ENCODE measurements around the gene CCDC85C.

Gene CCDC85C

DNA sequence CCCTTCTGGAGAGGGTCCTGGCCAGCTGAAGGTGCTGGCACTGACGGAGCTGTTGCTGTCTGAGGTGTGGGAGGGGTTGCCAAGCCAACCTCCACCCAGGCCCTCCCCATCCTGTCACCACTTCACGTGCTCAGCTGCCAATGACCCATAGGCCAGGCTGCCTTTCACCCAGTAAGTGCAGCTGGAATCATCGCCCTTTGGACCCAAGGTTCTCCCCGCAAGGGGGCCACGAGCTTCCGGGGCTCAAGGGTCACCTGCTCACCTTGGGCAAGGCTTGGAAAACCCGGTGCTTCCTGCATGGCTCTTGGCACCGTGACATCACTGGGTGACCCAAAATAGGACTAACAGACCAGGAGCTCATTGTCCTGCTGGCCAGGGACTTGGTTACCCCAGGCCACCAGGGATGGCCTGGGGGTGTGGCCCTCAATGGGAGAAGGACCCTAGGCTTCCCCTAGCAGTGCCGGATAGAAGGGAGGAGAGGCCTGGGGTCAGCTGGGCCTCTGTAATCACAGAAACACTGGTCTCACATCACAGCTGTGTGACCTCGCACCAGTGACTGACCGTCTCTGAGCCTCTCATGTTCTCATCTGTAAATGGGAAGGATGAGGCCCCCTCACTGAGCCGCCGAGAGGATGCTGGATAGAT lies 51.3 kb downstream of the CCDC85C start:
- DNase-seq = no peak

DNA sequence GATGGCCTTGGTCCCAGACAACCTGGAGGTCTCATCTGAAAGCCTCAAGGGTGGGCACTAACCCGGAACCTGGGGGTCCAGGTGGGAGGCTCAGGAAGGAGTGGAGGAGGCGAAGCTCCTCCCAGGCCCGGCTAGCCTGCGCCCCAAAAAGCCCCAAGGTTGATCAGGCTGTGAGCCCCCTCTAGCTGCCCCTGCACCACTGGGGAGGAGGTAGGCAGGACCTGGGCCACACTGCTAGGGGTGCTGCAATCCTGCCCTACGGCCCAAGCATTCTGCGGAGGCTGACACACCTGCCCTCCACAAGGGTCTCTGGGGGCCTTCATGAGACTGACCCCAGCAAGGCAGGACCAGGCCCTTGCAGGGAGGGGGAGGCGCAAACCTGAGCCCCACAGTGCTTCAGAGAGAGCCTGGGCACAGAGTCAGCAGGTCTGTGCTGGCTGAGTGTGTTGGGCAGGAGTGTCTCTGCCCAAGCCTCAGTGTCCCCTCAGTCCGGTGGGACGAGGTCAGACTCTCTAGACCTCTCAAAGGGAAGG lies 51.9 kb downstream of the CCDC85C start:
- DNase-seq = no peak

DNA sequence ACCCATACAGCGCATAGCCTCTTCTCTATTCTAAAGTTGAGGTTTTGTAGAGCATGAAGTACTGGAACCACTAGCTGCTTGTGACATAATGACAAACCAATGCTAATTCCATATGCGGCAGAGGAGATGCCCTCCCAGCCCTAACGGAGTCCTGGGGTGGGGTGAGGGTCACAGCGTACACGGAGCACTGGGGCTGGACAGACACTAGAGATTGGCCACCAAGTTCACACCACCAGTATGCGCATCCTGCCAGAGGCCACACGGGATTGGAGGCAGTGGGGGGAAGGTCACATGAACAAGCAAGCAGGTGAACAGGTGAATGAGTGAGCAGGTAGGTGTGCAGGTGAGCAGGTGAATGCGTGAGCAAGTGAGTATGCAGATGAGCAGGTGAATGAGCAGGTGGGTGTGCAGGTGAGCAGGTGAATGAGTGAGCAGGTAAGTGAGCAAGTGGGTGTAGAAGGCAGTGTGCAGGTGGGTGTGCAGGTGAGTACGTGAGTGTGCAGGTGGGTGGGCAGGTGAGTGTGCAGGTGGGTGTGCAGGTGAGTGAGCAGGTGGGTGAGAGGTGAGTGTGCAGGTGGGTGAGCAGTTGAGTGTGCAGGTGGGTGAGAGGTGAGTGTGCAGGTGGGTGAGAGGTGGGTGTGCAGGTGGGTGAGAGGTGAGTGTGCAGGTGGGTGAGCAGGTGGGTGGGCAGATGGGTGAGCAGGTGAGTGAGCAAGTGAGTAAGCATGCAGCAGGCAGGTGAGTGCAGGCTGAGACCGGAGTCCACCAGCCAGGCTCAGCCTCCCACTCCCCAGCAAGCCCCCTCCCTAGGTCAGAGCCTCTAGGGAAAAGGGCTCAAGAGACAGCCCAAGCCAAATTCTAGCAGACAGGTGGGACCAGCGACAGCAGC lies 52.7 kb downstream of the CCDC85C start:
- no peak for DNase-seq

DNA sequence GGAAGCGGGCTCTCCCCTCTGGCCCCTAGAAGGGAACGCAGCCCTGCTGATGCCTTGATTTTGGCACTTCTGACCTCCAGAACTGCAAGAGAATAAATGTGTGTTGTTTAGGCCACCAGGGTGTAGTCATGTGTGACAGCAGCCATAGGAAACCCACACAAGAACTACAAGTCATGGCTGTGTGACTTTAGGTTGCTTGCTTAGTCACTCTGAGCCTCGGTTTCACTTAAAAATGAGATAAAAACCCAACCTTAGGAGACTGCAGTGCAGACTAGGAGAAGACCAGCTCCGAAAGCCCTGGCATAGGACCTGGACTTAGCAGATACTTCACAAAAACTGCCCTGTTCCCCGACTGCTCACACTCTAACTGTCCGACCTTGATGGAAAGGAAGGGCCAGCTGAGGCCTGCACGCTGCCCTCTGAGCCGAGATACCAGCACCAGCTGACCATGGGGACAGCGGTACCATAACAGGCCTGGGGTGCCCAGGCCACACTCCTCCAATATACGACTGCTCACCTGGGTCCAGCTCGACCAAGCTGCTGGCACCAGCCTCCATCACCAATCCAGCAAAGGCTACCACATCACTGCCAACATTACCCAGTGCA lies 53.5 kb downstream of the CCDC85C start:
- no peak for DNase-seq

DNA sequence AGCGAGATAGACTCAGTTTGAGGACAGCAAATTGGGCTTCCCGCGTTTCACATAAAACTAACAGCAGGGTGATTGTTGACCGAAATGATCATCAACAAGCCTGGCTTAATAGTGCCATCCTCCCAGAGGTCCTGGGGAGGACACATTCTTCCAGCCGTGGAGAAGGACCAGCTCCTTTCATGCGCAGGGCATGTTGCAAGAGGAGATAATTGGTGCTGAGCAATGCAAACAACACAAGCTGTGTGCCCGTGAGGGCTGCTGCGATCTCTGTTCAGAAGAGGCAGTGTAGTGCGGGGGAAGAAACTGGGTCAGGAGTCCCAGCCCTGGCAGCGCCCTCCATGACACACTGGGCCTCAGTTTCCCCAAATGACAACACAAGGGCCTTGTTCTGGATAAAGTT lies 54.3 kb downstream of the CCDC85C start:
- no peak for DNase-seq

DNA sequence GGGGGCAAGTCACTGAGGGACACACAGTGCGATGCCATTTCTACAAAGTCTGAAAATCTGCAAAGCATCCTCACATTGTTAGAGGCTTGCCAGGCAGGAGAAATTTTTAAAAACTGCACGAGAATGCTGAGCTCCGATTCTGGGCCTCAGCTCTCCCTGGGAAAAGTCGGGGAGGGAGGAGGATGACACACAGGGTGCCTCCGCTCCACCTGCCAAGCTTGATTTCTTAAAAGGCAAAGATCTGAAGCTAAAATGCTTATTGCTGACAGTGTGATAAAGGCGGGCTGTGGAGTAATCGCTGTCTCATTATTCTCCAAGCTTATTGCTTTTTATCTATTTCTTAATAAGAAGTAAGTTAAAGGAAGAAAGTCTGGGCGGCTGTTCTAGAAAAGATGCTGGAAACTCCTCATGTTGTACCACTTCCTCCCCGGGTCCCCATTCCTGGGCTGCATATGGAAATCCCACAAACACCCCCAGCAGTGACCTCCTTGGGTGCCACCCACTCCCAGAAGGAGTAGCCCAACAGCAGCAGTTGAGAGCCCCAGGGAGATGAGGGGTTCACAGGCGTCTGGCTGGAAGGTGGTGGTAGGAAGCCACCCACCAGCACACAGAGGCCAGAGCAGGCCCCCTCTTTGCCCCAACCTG lies 55.0 kb downstream of the CCDC85C start:
- no peak for DNase-seq

DNA sequence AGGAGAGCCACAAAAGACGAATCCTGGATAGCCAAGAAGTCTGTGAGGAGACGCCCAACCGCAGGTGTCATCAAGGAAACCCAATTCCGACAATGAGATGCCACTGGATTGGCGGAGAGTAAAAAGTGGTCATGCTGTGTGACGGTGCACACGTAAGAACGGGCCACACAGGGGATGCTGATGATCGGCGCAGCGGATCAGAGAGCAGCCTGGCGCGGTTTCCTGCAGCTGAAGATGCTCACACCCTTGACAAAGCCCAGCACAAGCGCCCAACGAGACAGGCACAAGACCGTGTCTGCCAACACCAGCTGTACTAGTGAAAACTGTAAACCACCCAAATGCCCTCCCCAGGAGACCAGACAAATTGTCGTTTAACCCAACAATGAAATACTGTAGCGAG lies 55.8 kb downstream of the CCDC85C start:
- no peak for DNase-seq

DNA sequence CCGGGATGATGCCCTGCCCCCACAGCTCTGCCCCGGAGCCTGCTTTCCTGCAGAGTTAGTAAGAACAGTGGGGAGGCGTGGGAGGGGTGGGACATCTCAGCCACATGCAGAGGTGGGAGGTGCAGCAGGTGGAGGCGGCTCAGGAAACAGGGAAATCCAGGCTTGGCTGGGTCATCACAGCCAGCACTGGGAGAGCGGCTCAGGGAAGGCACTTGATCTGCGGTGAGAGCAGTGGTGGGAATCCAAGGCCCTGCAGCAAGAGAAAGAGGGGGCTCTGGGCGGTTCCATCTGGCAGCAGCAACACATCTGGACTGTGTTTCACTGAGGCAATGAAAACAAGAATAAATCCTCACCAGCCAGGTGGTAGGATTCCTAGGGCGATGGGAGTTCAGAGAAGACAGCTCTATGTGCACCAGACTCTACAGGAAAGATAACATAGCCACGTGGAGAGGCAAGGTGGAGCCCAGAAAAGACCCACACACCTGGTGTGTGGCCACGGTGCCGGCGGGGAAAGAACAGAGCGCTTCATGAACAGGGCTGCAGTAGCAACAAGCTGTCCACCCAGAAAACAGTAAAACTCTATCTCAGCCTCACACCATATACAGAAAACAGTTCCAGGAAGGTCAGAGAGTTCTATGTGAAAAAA lies 57.6 kb downstream of the CCDC85C start:
- DNase-seq = no peak

- DNase-seq = no peak
Measured at GRCh38 chr14:99545586-99545985, 58.4 kb downstream of the CCDC85C start.

GRCh38 chr14:99544991-99545390 lies 59.0 kb downstream of the CCDC85C start:
- no peak for DNase-seq

DNA sequence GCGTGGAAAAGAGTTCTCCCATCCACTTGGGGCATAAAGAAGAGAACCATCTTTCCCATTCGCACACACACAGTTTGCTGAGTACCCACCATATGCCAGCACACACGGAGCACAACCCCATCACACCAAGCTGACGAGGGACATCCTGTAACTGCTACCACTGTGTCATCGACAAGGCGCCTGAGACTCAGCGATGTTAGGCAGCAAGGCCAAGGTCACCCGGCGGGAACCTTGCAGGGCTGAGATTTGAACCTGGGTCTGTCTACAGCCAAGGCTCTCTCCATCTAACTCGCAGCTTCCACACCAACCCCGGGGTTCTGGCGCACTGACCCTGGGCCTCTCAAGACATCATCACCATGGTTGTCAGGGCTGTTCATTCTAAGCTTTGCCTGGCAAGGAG lies 60.0 kb downstream of the CCDC85C start:
- no peak for DNase-seq

DNA sequence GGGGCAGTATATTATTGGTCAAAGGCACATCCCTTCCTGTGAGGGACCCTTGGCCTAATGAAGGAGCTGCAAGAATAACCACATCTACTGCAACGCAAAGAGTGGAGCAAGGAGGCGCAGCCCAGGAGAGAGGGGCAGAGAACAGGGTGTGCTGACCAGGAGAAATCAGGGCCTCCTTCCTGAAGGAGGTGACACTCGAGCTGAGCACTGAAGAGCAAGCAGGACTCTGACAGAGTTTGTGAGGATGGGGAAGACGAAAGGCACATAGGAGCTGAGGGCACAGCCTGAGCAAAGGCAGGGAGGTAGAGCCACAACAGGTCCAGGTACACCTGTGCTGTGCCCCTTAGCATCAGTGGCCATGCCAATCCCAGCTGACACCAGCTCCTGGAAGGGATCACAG lies 60.6 kb downstream of the CCDC85C start:
- no peak for DNase-seq

DNA sequence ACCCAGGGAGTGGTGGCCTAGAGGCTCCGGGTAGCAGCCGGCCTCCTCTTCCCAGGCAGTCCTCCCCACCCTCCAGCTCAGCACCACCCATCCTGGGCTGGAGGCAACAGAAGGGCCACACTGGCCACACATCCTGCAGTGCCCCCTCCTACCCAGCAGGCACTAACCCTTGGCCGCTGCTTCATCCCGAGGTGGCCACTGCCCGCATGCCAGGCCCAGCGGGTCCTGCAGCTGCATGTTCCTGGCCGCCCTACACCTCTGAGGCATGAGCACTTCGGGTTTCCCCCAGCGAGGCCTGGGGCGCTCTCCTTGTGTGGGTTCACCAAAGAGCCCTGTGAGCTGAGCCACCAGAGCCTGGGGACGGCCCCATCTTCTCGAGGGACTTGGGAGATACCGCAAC lies 61.4 kb downstream of the CCDC85C start:
- DNase-seq = no peak

DNA sequence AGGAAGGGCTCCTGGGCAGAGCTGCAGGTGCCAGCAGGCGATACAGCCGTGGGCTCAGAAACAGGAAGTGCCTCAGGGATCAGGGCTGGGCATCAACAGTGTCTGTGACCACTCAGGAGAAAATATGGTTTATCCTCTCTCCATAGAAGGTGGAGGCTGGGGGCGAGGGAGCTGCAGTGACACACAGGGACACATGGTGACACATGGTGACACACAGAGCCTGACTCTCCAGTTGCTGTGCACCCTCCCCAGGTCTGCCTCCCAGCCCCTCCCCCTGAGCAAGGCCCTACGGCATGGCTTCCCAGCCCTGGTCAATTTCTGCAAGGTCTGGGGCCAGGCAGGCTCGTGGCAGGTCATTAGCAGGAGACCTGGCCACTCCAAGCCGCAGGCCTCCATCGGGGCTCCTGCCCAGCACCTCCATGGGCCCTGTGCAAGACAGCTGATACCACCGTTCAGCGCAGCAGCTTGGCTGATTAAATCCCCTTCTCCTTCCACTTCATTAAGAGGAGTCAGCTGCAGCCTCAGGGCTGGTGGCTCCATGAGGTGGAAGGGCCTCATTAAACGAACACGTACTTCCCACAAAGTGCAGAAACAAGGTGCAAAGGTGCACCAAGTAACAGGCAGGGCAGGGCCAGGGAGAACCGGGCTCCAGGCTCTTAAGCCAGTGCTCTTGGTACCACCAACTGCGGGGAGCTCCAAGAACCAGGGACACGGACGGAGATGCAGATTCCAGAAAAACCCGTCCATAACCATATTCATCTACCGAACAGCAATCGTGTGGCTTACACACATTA lies 62.1 kb downstream of the CCDC85C start:
- DNase-seq = no peak

DNA sequence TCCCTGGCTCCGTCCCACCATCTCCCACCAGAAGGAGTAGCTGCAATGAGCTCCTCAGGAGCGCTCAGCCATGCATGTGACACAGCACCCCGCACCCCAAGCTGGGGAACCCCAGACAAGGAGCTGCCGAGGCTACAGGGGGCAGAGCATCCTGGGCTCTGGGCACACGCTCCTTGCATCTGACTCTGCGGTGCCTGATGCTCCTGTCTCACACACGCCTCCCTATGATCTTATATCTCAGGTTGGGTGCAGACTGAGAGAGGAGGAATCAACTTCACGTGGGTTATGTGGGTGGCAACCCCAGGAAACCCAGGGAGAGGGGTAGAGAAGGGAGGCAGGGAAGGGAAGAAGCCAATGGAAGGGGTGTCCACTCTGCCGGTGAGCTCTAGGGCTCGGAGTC lies 62.8 kb downstream of the CCDC85C start:
- no peak for DNase-seq

DNA sequence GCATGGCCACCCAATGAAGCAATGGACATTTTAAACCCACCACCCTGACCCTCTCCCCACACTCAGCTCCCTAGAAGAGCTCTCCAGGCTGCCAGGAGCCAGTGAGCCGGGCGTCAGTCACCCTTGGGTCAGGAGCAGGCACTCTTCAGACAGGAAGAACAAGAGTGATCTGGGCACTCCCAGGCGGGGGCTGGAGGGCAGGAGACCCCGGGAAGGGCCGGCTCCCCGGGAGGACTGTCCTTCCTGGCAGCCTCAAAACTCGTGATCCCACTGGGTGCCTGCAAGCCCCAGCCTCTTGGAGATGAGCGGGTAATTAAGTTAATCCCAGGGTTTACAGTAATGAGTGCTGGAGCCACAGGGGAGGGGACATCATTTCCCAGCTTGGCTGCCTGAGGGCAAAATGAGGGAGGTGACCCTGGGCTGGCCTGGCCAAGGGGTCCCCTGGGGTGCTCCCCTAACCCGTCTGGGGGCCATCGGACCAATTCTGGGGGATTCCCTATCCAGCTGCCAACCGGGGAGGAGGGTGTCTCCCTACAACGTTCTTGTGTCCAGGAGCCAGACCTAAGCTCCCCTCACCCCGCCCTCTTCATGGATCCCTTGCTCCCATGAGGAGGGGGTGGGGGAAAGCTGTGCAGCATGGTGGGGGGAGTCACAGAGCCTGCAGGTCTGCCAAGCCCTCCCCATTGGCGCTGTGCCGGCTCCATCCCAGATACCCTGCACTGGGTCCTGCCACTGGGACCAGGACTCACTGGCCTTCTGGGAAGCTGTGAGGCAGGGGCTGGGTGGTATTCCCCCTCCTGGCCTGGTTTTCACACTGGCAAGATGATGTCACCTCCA lies 63.6 kb downstream of the CCDC85C start:
- no peak for DNase-seq

- DNase-seq = no peak
Measured at GRCh38 chr14:99539491-99539890, 64.5 kb downstream of the CCDC85C start.

- DNase-seq = no peak
Measured at GRCh38 chr14:99538733-99539132, 65.3 kb downstream of the CCDC85C start.

GRCh38 chr14:99538275-99538674 lies 65.7 kb downstream of the CCDC85C start:
- no peak for DNase-seq

- DNase-seq = no peak
Measured at GRCh38 chr14:99537399-99537798, 66.6 kb downstream of the CCDC85C start.
